ENCODE measurements around the gene SYTL1. TPM values are rescaled to one million over a fixed set of nuclear protein-coding genes. Genes with fewer than 3 reads are reported as not detected.

The SYTL1 gene
- total RNA-seq, 1 donor from 2014 or later, result 9.0 TPM

- no peak for DNase-seq (ENCODE audit: low read depth)
Observed at GRCh38 chr1:27364696-27365371, 23.0 kb downstream of the SYTL1 start.

DNA sequence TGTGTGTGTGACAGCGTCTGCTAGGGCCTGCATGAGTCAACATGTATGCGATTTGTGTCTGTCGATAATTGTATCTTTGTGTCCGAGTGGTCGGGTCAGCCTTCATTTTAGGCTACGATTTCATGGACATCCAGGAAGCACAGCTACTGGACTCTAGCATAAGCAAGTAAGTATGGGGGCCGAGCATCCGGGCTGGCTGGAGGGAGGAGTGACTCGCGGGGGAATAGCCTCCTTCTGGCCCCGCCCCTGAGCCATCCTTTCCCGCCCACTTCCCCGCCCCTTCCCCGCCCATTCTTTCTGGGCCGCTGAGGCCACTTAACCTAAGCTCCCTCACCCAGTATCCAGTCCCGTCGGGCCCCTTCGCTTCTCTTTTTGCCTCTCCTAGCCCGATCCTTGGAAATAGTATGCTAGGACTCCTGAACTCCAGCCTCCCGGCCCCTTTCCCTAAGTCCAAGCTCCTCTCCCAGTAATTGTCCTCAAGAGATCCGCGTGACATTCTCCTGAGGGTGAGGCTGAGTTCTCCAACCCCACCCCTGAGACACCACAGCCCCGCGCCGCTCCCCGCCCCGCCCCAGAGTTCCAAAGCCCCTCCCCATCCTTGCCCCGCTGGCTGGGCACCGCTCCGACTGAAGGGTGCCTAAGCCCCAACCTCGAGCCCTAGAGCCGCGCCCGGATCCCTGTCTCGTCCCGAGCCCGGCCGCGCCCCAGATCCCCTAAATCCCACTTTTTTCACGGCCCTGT lies 23.7 kb downstream of the SYTL1 start:
- DNase-seq (ENCODE audit: low read depth), result peak; percentile 77

GRCh38 chr1:27366113-27366410 lies 24.2 kb downstream of the SYTL1 start:
- peak; percentile 33 for DNase-seq (ENCODE audit: low read depth)

DNA sequence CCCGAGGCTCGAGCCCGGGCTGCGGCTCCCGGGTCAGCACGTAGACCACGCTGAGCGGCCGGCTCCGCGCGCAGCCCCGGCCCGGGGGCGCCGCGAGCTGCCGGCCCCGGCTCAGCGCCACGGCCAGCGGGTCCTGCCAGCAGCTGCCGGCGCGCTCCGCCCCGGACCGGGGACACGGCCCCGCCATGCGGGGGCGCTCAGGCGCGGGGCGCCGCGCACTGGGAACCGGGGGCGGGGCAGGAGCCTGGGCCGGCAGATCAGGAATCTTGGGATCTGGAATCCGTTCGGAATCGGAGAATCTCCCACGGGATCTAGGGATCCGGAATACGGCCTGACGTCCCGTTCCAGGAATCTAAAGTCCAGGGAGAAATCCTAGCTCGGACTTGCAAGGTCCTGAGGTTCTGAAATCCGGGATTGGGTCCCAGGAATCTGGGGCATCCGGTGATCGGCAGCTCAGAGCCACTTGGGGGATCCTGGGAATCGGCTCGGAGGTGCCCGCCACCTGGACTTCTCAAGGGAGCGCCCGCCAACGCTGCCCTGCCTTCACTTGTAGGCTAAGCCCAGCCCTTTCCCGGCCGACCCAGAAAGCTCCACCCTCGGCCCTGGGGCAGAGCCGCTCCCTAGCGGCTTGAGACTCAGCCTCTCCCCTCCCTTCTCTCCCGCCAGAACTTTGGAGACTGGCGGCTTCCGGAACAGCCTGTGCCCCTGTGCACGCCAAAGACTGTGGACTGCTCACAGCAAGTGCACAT lies 24.8 kb downstream of the SYTL1 start, which contains the start of gene MAP3K6:
MAP3K6 (minus strand) TSS at position 551 of the 749 bp plus-strand sequence; CDS start at position 187, 364 bp downstream.
- peak; percentile 73 for DNase-seq (ENCODE audit: low read depth)

- DNase-seq (ENCODE audit: low read depth), result no peak
Observed at GRCh38 chr1:27367160-27367650, 25.4 kb downstream of the SYTL1 start.

- DNase-seq (ENCODE audit: low read depth), result peak; percentile 47
Observed at GRCh38 chr1:27368869-27369582, 27.2 kb downstream of the SYTL1 start.

GRCh38 chr1:27372022-27372807 lies 30.4 kb downstream of the SYTL1 start:
- DNase-seq (ENCODE audit: low read depth), result peak; percentile 89

GRCh38 chr1:27372808-27373690 lies 31.2 kb downstream of the SYTL1 start:
- no peak for DNase-seq (ENCODE audit: low read depth)

- DNase-seq (ENCODE audit: low read depth), result no peak
Observed at GRCh38 chr1:27374362-27375086, 32.7 kb downstream of the SYTL1 start, which contains the start of gene FCN3. Gene FCN3, minus strand, starts transcription at chr1:27374824. Its CDS starts 6 bp downstream, at chr1:27374818.

- no peak for DNase-seq (ENCODE audit: low read depth)
Observed at GRCh38 chr1:27377760-27378495, 36.1 kb downstream of the SYTL1 start.

DNA sequence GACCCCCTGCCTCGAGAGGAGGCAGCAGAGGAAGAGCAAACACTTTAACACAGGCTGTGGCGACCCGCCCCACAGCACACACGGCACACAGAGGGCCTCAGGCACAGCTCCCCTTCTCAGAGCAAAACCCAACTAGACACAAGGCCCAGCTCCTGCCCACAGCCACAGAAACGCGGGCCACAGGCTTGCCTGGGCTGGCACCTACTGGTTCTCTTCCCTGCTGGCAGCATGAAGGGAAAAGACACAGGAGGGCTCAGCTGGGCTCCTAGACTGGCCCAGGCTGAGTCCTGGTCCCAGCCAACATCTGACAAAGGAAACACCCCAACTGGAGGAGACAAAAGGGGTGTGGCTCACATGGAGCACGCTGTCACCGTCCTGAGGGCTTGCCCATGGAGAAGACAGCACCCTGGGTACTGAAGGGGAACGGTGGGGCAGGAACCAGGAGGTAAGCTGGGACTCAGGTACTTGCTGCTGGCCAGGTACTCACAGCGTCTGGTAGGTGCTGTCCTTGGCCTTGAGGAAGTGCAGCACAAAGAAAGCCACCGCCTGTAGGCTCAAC lies 37.8 kb downstream of the SYTL1 start:
- no peak for DNase-seq (ENCODE audit: low read depth)

DNA sequence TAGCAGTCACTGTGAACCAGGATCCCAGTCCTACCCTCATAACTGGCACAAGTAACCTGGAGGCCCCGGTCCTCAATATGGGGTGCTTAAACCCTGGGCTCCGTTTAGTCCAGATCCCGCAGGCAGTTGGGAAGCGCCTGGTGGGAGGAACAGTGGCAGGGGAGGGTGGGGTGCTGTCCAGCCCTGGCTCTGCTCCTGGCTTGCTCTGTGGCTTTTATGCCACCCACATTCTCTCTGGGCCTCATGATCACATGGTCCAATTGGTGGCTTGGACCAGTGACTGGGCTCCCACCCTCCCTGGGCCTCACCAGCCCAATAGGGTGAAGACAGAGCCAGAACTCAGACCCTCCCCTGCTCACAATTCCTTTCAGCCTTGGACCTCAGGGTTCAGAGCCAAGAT lies 38.4 kb downstream of the SYTL1 start:
- no peak for DNase-seq (ENCODE audit: low read depth)

GRCh38 chr1:27380766-27381733 lies 39.2 kb downstream of the SYTL1 start:
- no peak for DNase-seq (ENCODE audit: low read depth)

DNA sequence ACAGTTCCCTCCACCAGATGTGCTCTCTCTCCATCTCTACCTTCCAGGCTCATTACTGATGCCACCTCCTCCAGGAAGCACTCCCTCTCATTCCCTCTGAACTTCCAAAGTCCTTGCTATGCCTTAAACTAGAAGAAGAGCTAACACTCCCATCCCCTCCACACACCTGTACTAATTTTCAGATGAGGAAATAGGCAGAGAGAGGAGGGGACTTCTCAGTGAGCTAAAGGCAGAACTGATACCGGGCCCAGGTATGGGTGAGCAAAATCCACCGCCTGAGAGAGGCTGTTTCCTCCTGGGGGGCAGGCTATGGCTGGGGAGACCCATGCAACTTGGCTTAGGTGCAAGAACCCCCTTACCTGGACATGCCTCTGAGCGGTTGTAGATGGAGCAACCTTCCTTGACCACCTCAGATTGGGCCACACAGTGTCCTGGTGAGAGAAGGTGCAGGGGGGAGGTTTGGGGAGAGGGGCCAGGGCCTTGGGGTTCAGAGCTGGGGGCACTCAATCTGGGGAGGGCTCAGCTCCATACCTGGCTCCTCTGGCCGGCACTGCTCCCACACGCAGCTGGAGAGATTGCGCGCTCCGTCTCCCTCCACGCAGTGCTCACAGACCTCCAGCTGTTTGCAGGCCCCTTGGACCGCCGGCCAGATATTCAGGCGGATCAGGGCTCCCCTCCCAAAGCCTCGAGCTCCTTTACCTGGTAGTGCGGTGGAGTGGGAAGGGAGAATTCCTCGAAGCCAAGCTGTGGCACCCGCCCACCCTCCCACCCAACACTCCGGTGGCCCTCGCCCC lies 40.3 kb downstream of the SYTL1 start:
- no peak for DNase-seq (ENCODE audit: low read depth)

DNA sequence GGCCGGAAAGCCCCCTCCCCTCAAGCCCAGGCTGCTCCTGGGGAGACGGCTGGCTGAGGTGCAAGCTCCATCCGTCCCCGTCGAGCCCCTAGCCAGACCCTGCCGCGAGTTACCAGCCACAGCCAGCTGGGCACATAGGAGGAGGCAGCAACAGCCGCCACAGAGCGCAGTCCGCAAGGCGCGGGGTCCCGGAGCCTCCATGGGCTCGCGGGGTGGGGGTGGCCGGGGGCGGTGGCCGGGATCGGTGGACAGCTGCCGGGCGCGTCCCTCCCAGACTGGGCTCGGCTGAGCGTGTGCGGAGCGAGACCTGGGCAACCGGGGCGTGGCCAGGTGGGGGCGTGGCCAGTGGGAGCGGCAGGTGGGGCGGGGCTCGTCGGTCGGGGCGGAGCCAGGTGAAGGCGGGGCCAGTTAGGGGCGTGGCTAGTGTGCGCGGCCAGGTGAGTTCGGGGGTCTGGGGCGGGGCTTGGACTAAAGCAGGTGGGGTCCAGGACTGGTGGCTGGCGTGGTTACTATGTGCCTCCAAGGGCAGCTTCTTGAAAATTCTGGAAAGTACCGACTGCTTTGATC lies 41.3 kb downstream of the SYTL1 start, which contains the start of gene CD164L2:
CD164L2 (minus strand) TSS at position 295 of the 567 bp plus-strand sequence; CDS start at position 201, 94 bp downstream.
- no peak for DNase-seq (ENCODE audit: low read depth)

- no peak for DNase-seq (ENCODE audit: low read depth)
Observed at GRCh38 chr1:27383661-27384060, 41.8 kb downstream of the SYTL1 start.

Data from renal cortical epithelial cell (primary cell).